ENCODE results near the gene BCAS4.

GRCh38 chr20:50865114-50865513 is 70.3 kb downstream of the BCAS4 start:
- TF ChIP-seq, protein P1, sequence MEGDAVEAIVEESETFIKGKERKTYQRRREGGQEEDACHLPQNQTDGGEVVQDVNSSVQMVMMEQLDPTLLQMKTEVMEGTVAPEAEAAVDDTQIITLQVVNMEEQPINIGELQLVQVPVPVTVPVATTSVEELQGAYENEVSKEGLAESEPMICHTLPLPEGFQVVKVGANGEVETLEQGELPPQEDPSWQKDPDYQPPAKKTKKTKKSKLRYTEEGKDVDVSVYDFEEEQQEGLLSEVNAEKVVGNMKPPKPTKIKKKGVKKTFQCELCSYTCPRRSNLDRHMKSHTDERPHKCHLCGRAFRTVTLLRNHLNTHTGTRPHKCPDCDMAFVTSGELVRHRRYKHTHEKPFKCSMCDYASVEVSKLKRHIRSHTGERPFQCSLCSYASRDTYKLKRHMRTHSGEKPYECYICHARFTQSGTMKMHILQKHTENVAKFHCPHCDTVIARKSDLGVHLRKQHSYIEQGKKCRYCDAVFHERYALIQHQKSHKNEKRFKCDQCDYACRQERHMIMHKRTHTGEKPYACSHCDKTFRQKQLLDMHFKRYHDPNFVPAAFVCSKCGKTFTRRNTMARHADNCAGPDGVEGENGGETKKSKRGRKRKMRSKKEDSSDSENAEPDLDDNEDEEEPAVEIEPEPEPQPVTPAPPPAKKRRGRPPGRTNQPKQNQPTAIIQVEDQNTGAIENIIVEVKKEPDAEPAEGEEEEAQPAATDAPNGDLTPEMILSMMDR (IDR thresholded peaks at IDR 0.05; ENCODE audit: low read length), result no peak
- TF ChIP-seq EZH2 (IDR thresholded peaks at IDR 0.05; ENCODE audit: borderline replicate concordance, low read length), result no peak
